K562 (cell line): ENCODE measurements around the gene NMB. TPM values are rescaled to one million over a fixed set of nuclear protein-coding genes. Genes with fewer than 3 reads are reported as not detected.

ENCODE experiments used
- CEBPG ChIP-seq, 3 experiments: fragments of 200-800 bp in 1 of 3; sonication (Bioruptor generic) in 1 of 3; sonication (generic) in 1 of 3; formaldehyde crosslinking in 1 of 3; IDR thresholded peaks in 2 of 3; conservative IDR thresholded peaks in 1 of 3; 2 replicates each; pipeline versions ENCODE4 v1.6.1 to v1.8.0; 2016 to 2022; ENCODE audit warnings: missing compliant biosample characterization in 2 of 3, missing genetic modification characterization in 2 of 3, mild to moderate bottlenecking in 1 of 3, missing genetic modification reagents in 1 of 3
- CGGBP1 ChIP-seq: fragments of 250-450 bp; sonication (Bioruptor Pico); IDR thresholded peaks from 2 replicates; pipeline ENCODE4 v1.9.0; 2021; ENCODE audit warnings: mild to moderate bottlenecking
- CHD4 ChIP-seq: fragments of 200-600 bp; sonication (generic); IDR thresholded peaks from 3 replicates; pipeline ENCODE4 v1.6.1; 2012; ENCODE audit warnings: low read depth, mild to moderate bottlenecking, mixed read lengths, low read length, inconsistent platforms; ENCODE audit not compliant: insufficient read depth, insufficient replicate concordance, poor library complexity, severe bottlenecking
- CREM ChIP-seq: IDR thresholded peaks from 2 replicates; pipeline ENCODE4 v1.6.1; 2014; ENCODE audit warnings: antibody characterized with exemption, low read depth
- CSDE1 ChIP-seq, 2 experiments: fragments of 450-650 bp; IDR thresholded peaks; 2 replicates each; pipeline ENCODE4 v1.6.1; 2016; ENCODE audit warnings: mild to moderate bottlenecking in 1 of 2
- E2F4 ChIP-seq: sonication (generic); formaldehyde crosslinking; IDR thresholded peaks from 2 replicates; pipeline ENCODE4 v1.8.0; 2022; ENCODE audit warnings: mild to moderate bottlenecking, low read depth, missing genetic modification reagents
- EP300 ChIP-seq: IDR thresholded peaks from 2 replicates; pipeline ENCODE4 v1.6.1; 2012; ENCODE audit warnings: low read length, improper control_type of control experiment
- EP400 ChIP-seq: fragments of 450-650 bp; IDR thresholded peaks from 2 replicates; pipeline ENCODE4 v1.6.1; 2017; ENCODE audit warnings: antibody characterized with exemption, mild to moderate bottlenecking, moderate library complexity
- FIP1L1 ChIP-seq: fragments of 200-400 bp; formaldehyde crosslinking; IDR thresholded peaks from 2 replicates; pipeline ENCODE4 v1.6.1; 2018; ENCODE audit warnings: mild to moderate bottlenecking, low read depth, low read length; ENCODE audit not compliant: poor library complexity, severe bottlenecking
- FOXJ3 ChIP-seq: sonication (generic); formaldehyde crosslinking; IDR thresholded peaks from 2 replicates; pipeline ENCODE4 v1.4.0; 2020; ENCODE audit warnings: mild to moderate bottlenecking, missing genetic modification reagents
- JUN ChIP-seq, 2 experiments: sonication (generic) in 1 of 2; formaldehyde crosslinking in 1 of 2; IDR thresholded peaks; 2 replicates each; pipeline versions ENCODE4 v1.6.1 to v1.8.0; 2012 to 2022; ENCODE audit warnings: borderline replicate concordance in 2 of 2, mild to moderate bottlenecking in 2 of 2, improper control_type of control experiment in 1 of 2, low read depth in 1 of 2, low read length in 1 of 2, missing genetic modification reagents in 1 of 2
- NBN ChIP-seq: fragments of 450-650 bp; IDR thresholded peaks from 2 replicates; pipeline ENCODE4 v1.6.1; 2016; ENCODE audit warnings: low read depth, mild to moderate bottlenecking
- PCBP2 ChIP-seq: fragments of 200-400 bp; formaldehyde crosslinking; IDR thresholded peaks from 2 replicates; pipeline ENCODE4 v1.6.1; 2018; ENCODE audit warnings: low read length, low read depth, mild to moderate bottlenecking, moderate library complexity; ENCODE audit not compliant: poor library complexity, severe bottlenecking
- USF1 ChIP-seq: sonication (generic); formaldehyde crosslinking; IDR thresholded peaks from 2 replicates; pipeline ENCODE4 v1.9.0; 2022; ENCODE audit warnings: mild to moderate bottlenecking, missing genetic modification reagents
- XRCC5 ChIP-seq: fragments of 200-400 bp; formaldehyde crosslinking; IDR thresholded peaks from 2 replicates; pipeline ENCODE4 v1.6.1; 2017; ENCODE audit warnings: low read depth, mild to moderate bottlenecking, low read length
- ZBTB33 ChIP-seq: sonication (generic); formaldehyde crosslinking; IDR thresholded peaks from 2 replicates; pipeline ENCODE4 v1.8.1; 2023; ENCODE audit warnings: mild to moderate bottlenecking, missing genetic modification reagents
- ZFP36 ChIP-seq: fragments of 150-350 bp; IDR thresholded peaks from 2 replicates; pipeline ENCODE4 v1.6.1; 2018; ENCODE audit warnings: low read length, low read depth; ENCODE audit not compliant: partially characterized antibody
- ZNF395 ChIP-seq: fragments of 200-800 bp; sonication (Bioruptor generic); IDR thresholded peaks from 2 replicates; pipeline ENCODE4 v1.6.1; 2017; ENCODE audit warnings: missing genetic modification characterization, missing compliant biosample characterization
- ZNF444 ChIP-seq: fragments of 250-450 bp; sonication (Bioruptor Pico); IDR thresholded peaks from 2 replicates; pipeline ENCODE4 v1.4.0; 2020; ENCODE audit warnings: mild to moderate bottlenecking, moderate library complexity
- polyA plus RNA-seq, 8 experiments: library from polyadenylated mRNA; depleted of rRNA in 4 of 8; stranded (reverse) in 5 of 8; unstranded in 3 of 8; fragments of >200 nt; fragmentation: Nextera tagmentation in 2 of 8; fragmentation: Illumina TruSeq in 1 of 8; extraction: Ambion mirVana in 2 of 8; extraction: Trizol in 1 of 8; gene quantifications; 2 replicates each; pipeline versions ENCODE4 v1.2.1 to v1.2.3, GENCODE V29; 2011 to 2014; ENCODE audit warnings: inconsistent platforms in 1 of 8, missing spikeins in 1 of 8
- total RNA-seq, 7 experiments: library from RNA; depleted of rRNA in 6 of 7; stranded (reverse); fragments of >200 nt in 6 of 7; fragmentation: Illumina TruSeq in 2 of 7; extraction: Trizol in 2 of 7; gene quantifications; 2 replicates each; pipeline versions ENCODE4 v1.2.1 to v1.2.3, GENCODE V29; 2011 to 2021; ENCODE audit warnings: low replicate concordance in 1 of 7

NMB gene
- total and polyA plus RNA-seq, 9 of the 15 experiments (the other 6 are each of a cell fraction or from before 2014, with no cell fraction given): 0.06 to 0.16 (median 0.09) TPM; not detected in 5

GRCh38 chr15:84653910-84654688, 3.9 kb downstream of the NMB start, which contains the start of gene WDR73 (continued):
- TF ChIP-seq NBN (no peak), ZNF395 (CRISPR knock-in tag) (0 out of 2 replicates have a peak, but pooled peaks have one; percentile 10), FOXJ3 (no peak), FIP1L1 (peak; percentile 67), CEBPG (CRISPR knock-in tag; IDR thresholded peaks at IDR 0.05) (peak; percentile 12; the same call in 1 of the 2 replicates), CEBPG (tag; conservative IDR thresholded peaks at IDR 0.05 in 1 of 2, IDR thresholded peaks at IDR 0.05 in 1 of 2) (no peak), XRCC5 (0 out of 2 replicates have a peak, but pooled peaks have one; percentile 18), PCBP2 (no peak), JUN (IDR thresholded peaks at IDR 0.05; ENCODE audit: borderline replicate concordance, low read depth, low read length) (no peak), JUN (CRISPR knock-in tag; IDR thresholded peaks at IDR 0.05; ENCODE audit: borderline replicate concordance) (peak; percentile 76; the same call in 1 of the 2 replicates), ZBTB33 (peak; percentile 67; the same call in 1 of the 2 replicates), USF1 (0 out of 2 replicates have a peak, but pooled peaks have one; percentile 34), CGGBP1 (no peak; the same call in 1 of the 2 replicates), ZNF444 (CRISPR knock-in tag) (no peak), E2F4 (CRISPR knock-in tag) (no peak), EP300 (no peak), CREM (peak; percentile 67), CHD4 (no peak), EP400 (peak; percentile 65), ZFP36 (no peak), CSDE1 (IDR thresholded peaks at IDR 0.05) (peak in 1 of 2 experiments; percentile 66; a peak in 2 of 4 replicates)
